OCI-LY1 (cell line): ENCODE data around the gene ZHX3.

ENCODE experiments used
- H2AFZ ChIP-seq: fragments of 200-600 bp; sonication (generic), shearing (Covaris generic); 2 replicates; pipeline ENCODE4 v1.6.0; 2014; ENCODE audit warnings: antibody characterized with exemption, mild to moderate bottlenecking, low read length
- H3F3A ChIP-seq: fragments of 200-600 bp; sonication (generic), shearing (Covaris generic); 2 replicates; pipeline ENCODE4 v1.6.0; 2014; ENCODE audit warnings: mild to moderate bottlenecking, antibody characterized with exemption, low read length, moderate library complexity; ENCODE audit not compliant: insufficient read depth
- H3K27ac ChIP-seq: fragments of 200-600 bp; sonication (generic); 2 replicates; pipeline ENCODE4 v1.5.1; 2014; ENCODE audit warnings: low read length, mixed run types, mild to moderate bottlenecking, low read depth; ENCODE audit not compliant: poor library complexity, severe bottlenecking
- H3K27me3 ChIP-seq: fragments of 200-600 bp; sonication (generic); 2 replicates; pipeline ENCODE4 v1.6.0; 2014; ENCODE audit warnings: antibody characterized with exemption, mild to moderate bottlenecking, low read length, moderate library complexity; ENCODE audit not compliant: insufficient read depth
- H3K36me3 ChIP-seq: fragments of 200-600 bp; sonication (generic); 2 replicates; pipeline ENCODE4 v1.6.1; 2014; ENCODE audit warnings: mild to moderate bottlenecking, antibody characterized with exemption, low read length, moderate library complexity, mixed read lengths; ENCODE audit not compliant: insufficient read depth
- H3K4me1 ChIP-seq: fragments of 200-600 bp; sonication (generic); 2 replicates; pipeline ENCODE4 v1.5.1; 2014; ENCODE audit warnings: mild to moderate bottlenecking, low read length, moderate library complexity; ENCODE audit not compliant: insufficient read depth, severe bottlenecking
- H3K4me2 ChIP-seq: fragments of 200-600 bp; sonication (generic), shearing (Covaris generic); 2 replicates; pipeline ENCODE4 v1.6.1; 2014; ENCODE audit warnings: low read length
- H3K4me3 ChIP-seq: fragments of 200-600 bp; sonication (generic); 2 replicates; pipeline ENCODE4 v1.5.1; 2014; ENCODE audit warnings: low read length, low read depth, mild to moderate bottlenecking, mixed read lengths; ENCODE audit not compliant: poor library complexity, severe bottlenecking
- H3K79me2 ChIP-seq: fragments of 200-600 bp; shearing (Covaris generic); 2 replicates; pipeline ENCODE4 v1.6.1; 2016; ENCODE audit warnings: mixed run types, low read length, mixed read lengths; ENCODE audit not compliant: insufficient read depth
- H3K9ac ChIP-seq: fragments of 200-600 bp; sonication (generic), shearing (Covaris generic); 2 replicates; pipeline ENCODE4 v1.6.1; 2014; ENCODE audit warnings: mild to moderate bottlenecking, low read length, mixed read lengths
- H3K9me2 ChIP-seq: fragments of 200-600 bp; sonication (generic), shearing (Covaris generic); 2 replicates; pipeline ENCODE4 v1.6.1; 2014; ENCODE audit warnings: low read depth, mild to moderate bottlenecking, low read length, mixed read lengths
- H3K9me3 ChIP-seq: fragments of 200-600 bp; shearing (Covaris generic); 2 replicates; pipeline ENCODE4 v1.6.1; 2014; ENCODE audit warnings: low read length, mixed read lengths
- H4K20me1 ChIP-seq: fragments of 200-600 bp; sonication (generic), shearing (Covaris generic); 2 replicates; pipeline ENCODE4 v1.6.0; 2016; ENCODE audit warnings: mild to moderate bottlenecking, low read length; ENCODE audit not compliant: insufficient read depth
- EZH2 ChIP-seq: fragments of 200-600 bp; sonication (generic), shearing (Covaris generic); IDR thresholded peaks from 2 replicates; pipeline ENCODE4 v1.8.0; 2017; ENCODE audit warnings: borderline replicate concordance, mixed run types, mild to moderate bottlenecking, antibody characterized with exemption, low read length, moderate library complexity, mixed read lengths
- TF ChIP-seq, protein P1 (sequence below): fragments of 200-600 bp; sonication (generic), shearing (Covaris generic); IDR thresholded peaks from 2 replicates; pipeline ENCODE4 v1.5.1; 2017; ENCODE audit warnings: mild to moderate bottlenecking, antibody characterized with exemption, low read length, moderate library complexity, mixed read lengths

The ZHX3 gene

GRCh38 chr20:41171736-41172295 is 145.7 kb downstream of the ZHX3 start:
- Histone ChIP-seq H4K20me1 (no peaks in the 10 kb centered on the region), H3K9me3 (no peaks in the 10 kb centered on the region), H3K27ac (no peak overlapping the region), H3F3A (no peaks in the 10 kb centered on the region), H2AFZ (no peak overlapping the region), H3K79me2 (no peaks in the 10 kb centered on the region), H3K4me1 (no peaks in the 10 kb centered on the region), H3K27me3 (no peaks in the 10 kb centered on the region), H3K9me2 (no peaks in the 10 kb centered on the region), H3K36me3 (peaks cover 90% of the 10 kb centered on the region), H3K4me2 (no peak overlapping the region), H3K9ac (no peak overlapping the region), H3K4me3 (no peak overlapping the region)
- TF ChIP-seq, protein P1, sequence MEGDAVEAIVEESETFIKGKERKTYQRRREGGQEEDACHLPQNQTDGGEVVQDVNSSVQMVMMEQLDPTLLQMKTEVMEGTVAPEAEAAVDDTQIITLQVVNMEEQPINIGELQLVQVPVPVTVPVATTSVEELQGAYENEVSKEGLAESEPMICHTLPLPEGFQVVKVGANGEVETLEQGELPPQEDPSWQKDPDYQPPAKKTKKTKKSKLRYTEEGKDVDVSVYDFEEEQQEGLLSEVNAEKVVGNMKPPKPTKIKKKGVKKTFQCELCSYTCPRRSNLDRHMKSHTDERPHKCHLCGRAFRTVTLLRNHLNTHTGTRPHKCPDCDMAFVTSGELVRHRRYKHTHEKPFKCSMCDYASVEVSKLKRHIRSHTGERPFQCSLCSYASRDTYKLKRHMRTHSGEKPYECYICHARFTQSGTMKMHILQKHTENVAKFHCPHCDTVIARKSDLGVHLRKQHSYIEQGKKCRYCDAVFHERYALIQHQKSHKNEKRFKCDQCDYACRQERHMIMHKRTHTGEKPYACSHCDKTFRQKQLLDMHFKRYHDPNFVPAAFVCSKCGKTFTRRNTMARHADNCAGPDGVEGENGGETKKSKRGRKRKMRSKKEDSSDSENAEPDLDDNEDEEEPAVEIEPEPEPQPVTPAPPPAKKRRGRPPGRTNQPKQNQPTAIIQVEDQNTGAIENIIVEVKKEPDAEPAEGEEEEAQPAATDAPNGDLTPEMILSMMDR = no peak
- no peak for TF ChIP-seq EZH2

DNA sequence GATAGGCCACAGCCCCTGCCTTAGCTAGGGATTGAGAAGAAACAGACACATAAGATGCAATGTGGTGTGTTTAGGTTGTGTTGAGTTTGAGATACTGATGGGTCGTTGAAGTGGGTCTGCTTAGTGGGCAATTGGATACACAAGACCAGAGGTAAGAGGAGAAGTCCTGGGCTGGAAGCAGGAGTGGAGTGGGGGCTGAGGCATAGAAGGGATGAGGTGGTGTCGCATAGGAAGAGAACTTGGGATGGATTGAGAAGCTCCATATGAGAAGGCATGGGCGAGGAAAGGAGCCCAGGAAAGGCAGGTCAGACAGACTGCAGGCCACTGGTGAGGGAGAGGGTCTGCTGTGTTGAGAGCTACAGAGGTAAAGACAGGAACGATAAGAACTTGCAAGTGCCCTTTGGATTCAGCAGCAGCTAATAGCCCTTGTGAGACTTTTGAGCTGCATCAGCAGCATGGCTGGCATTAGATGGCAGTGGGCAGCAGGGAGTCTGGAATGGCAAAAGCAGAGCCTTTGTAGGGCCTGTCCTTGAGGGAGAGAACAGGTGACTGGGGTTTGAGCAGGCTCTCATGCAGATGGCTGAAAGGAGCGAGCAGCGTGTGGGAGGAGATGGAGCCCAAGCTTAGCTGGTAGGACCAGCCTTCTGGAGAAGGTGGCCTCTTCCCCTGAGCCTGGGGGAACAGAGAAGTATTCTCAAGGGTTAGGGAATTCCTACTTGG is 147.0 kb downstream of the ZHX3 start:
- Histone ChIP-seq H3K36me3 (peaks cover 90% of the 10 kb centered on the region), H3K27me3 (no peaks in the 10 kb centered on the region), H3F3A (no peaks in the 10 kb centered on the region), H3K9ac (no peak overlapping the region), H4K20me1 (no peaks in the 10 kb centered on the region), H2AFZ (no peak overlapping the region), H3K9me3 (no peaks in the 10 kb centered on the region), H3K4me1 (no peaks in the 10 kb centered on the region), H3K27ac (no peak overlapping the region), H3K79me2 (no peaks in the 10 kb centered on the region), H3K4me3 (no peak overlapping the region), H3K4me2 (no peak overlapping the region), H3K9me2 (no peaks in the 10 kb centered on the region)
- TF ChIP-seq EZH2 = no peak
- TF ChIP-seq, protein P1 = no peak

- H3F3A ChIP-seq = no peaks in the 10 kb centered on the region
- H3K4me1 ChIP-seq = no peaks in the 10 kb centered on the region
- no peaks in the 10 kb centered on the region for H3K9me3 ChIP-seq
- no peak overlapping the region for H3K4me2 ChIP-seq
- H3K9me2 ChIP-seq = no peaks in the 10 kb centered on the region
- no peaks in the 10 kb centered on the region for H4K20me1 ChIP-seq
- no peak overlapping the region for H2AFZ ChIP-seq
- no peaks in the 10 kb centered on the region for H3K27me3 ChIP-seq
- H3K27ac ChIP-seq = no peak overlapping the region
- H3K9ac ChIP-seq = no peak overlapping the region
- H3K36me3 ChIP-seq = peaks cover 92% of the 10 kb centered on the region
- TF ChIP-seq EZH2 = no peak
- TF ChIP-seq, protein P1 = no peak
- no peak overlapping the region for H3K4me3 ChIP-seq
- H3K79me2 ChIP-seq = no peaks in the 10 kb centered on the region
Measured at GRCh38 chr20:41169791-41170351, 147.7 kb downstream of the ZHX3 start.
